NOMO-1 (cell line): ENCODE results near the gene LINGO1.

Experiments
- DNase-seq, 2 experiments: peaks; one replicate each; lab custom pipeline; 2025; ENCODE audit not compliant: unreplicated experiment in 2 of 2; lab: John Stamatoyannopoulos, UW

Gene LINGO1

GRCh38 chr15:77597804-77598453 is 34.8 kb downstream of the LINGO1 start:
- DNase-seq = no peak

DNA sequence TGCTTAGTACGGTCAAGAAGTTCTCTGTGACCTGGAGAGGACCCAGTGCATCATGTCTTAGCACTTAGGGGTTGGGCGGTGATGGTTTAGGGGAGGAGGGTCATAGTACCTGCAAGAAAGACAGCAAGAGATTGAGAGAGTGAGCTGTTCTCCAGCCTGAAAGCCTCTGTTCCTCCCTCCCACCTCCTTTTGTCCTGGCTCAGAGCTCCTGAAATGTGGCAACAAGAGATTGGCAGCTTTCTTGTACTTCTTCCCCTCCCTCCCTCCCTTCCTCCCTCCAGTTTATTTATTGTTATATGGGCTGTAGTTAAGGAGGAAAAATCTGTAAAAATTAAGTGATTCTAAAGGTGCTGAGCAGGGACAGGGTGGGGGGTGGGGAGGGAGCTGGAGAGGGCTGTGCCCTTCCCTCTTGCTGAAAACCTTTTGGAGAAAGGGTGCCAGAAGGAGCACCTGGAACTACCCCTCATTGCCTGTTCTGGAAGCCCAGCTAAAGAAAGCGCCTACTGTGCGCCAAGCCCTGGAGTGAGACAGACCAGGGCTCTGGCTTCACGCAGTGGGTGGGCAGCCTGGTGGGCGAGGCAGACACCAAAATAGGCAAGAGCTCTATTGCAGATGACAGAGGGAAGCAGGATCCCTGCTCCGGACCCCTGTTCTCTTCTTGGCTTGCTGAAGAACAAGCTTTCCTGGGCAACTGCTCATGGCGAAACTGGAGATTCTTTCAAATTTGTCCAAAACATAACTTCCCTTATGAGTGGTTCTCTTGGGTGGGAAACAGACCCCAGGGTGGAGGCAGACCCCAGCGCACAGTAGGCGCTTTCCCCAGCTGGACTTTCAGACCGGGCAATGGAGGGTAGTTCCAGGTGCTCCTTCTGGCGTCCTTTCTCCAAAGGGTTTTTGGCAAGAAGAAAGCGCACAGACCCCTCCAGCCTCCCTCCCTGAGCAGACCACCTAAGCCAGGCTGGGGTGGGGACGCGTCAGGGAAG is 35.6 kb downstream of the LINGO1 start:
- no peak for DNase-seq

GRCh38 chr15:77595231-77595630 is 37.5 kb downstream of the LINGO1 start:
- DNase-seq = no peak

DNA sequence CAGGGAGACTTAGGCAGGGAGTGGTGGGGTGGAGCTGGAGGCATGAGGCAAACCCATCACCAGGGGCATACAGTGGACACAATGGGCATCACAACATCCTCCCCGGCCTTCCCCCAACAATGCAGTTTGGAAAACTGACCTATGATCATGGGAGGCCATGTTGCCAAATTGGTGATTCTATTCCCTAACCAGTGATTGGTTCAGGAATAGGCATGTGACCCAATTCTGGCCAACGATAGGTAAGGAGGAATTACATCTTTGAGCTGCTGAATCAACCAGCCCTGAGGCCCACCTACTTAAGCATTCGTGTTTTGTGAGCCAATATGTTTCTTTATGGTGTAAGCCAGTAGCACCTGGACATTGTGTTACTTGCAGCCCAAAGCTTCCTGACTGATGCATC is 40.0 kb downstream of the LINGO1 start:
- DNase-seq = no peak

DNA sequence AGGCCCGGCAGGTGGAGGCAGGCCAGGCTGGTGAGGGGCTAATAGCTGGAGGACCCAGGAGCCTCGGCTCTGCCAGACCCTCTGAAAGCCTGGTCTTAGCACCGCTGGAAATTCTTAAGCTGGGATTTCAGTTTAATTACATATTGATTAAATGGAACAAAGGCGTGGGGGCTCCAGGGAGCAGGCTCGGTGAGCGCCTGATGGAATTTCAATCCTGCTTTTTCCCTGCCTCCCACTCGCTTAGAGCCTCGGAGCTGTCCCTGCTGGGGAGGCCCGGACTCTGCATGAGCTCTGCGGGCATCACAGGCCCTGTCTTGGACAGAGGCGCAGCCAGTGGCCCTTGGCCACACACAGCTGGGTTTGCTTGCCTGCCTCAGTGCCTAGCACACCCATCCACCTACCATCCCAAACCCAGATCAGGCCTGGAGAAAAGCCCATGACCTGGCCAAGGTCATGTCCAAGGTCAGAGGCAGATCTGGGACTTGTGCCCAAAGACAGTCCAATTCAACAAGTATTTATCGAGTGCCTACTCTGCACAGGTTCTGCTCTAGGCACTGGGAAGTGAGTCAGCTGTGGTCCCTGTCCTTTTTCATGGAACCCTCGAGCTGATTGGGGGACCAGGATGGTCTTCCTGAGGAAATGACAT is 40.6 kb downstream of the LINGO1 start:
- no peak for DNase-seq

GRCh38 chr15:77589839-77590238 is 42.9 kb downstream of the LINGO1 start:
- no peak for DNase-seq

DNA sequence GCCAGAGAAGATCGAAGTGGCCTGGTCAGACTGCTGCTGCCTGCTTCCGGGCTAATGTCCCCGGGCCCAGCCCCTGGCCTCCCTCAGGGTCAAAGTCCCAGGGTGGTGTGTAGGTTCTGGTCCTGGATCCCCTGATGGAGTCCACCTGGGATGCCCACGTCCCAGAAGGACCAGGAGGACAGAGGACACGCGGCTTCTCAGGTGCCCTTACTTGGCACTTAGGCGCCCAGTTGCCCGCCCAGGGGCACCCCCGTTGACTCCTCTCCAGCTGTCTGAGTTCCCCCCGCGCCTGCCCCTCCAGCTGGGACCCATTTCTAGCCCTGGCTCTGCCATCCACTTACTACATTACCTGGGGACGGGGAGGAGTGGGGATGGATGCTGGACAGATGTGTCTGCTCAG is 44.6 kb downstream of the LINGO1 start:
- no peak for DNase-seq

DNA sequence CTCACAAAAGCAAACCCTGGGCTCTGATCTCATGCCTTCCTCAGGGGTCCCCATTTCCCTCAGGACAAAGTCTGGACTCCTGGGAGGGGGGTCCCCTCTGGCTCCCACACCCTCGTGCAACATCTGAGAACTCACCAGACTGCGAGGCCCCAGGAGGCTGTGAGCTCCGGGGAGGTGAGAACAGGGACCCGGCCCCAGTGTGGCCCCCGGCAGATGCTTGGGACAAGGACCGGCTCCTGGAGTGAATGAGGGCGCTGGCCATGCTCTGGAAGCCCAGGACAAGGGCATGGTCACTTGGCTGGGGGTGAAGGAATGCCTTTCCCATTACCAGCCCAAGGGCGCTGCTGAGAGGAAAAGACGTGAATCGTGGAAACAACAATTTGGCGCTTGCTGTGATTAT is 48.0 kb downstream of the LINGO1 start:
- DNase-seq = no peak

- peak in 1 of 2 experiments; percentile 4 for DNase-seq
Observed at GRCh38 chr15:77584201-77584600, 48.5 kb downstream of the LINGO1 start.

DNA sequence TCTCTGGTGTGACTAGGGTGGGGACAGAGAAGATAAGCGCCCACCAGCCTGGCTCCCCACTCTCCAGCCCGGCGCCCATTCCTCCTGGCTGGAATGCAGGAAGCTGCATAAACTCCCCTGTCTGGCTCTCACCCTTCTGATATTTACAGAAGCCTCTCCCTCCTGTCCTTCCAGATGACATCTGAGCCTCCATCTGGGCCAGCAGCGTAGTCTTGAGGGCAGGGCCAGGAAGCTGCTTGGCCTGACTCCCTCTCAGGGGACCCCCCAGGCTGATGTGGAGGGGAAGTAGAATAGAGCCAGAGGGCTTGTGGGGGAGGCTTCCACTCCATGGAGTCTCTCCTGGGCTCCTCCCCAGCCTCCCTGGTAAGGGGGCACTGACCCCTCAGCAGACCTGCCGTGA is 49.9 kb downstream of the LINGO1 start:
- no peak for DNase-seq

- no peak for DNase-seq
Observed at GRCh38 chr15:77581896-77582569, 50.7 kb downstream of the LINGO1 start.

GRCh38 chr15:77580996-77581682 is 51.6 kb downstream of the LINGO1 start:
- DNase-seq = no peak

DNA sequence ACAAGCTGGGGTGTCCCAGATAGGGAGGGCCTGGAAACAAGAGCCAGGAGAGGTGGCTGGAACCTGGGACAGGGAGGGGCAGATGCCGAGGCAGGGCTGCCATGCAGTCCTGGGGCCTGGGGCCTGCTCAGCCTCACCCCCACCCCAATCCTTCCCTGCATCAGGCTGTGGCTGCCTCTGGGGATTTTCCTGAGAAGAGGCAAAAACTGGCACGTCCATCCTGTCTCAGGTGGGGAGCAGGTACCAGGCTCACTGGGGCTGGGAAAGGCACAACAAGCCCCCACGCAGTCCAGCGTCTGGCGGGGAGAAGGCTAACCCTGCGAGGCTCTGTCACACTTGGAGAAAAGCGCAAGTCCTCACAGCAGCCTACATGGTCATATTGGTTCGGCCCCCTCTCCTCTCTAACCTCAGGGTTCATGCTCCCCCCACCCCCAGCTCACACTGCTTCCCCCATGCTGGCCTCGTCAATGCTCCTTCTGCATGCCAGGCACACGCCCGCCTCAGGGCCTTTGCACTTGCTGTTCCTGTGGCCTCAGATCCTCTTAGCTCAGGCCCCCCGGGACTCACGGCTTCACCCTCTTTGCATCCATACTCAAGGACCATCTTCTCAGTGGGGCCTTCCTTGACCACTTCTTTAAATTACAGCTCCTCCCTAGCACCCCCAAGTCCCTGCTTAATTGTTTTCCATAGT is 53.1 kb downstream of the LINGO1 start:
- DNase-seq = no peak

DNA sequence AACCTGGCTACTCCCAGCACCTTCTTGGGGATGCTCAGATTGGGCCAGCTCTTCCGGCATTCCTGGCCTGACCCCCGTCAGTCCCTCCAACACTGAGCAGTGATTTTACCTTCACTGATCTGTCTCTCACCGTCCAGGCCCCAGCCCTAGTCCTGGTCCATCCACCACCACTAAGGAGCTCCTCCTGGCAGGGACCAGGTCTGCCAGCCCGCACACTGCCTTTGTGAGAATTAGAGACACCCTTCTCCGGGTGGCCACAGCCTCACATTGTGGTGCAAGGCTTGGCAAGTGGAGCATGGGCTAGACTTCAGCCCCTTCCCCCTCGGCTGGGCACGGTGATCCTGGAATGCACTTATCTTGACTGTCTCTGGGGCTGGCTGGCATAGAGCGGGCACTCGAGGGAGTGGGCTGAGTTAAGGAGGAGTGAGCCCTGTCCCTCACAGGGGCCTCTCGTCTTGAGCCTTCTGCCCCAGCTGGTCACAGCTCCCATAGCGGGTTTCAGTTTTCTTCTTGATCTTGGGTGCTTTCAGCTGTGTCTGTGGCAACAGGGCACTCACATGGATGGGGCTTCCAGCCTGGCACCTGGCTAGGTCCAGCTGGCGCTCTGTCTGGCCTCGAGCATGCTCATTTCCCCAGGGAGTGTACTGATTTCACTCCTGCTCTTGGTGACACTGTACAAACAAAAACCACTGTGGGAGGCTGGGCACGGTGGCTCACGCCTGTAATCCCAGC is 53.9 kb downstream of the LINGO1 start:
- no peak for DNase-seq

GRCh38 chr15:77577366-77577950 is 55.3 kb downstream of the LINGO1 start:
- no peak for DNase-seq

- DNase-seq = no peak
Observed at GRCh38 chr15:77576538-77576937, 56.2 kb downstream of the LINGO1 start.

- no peak for DNase-seq
Observed at GRCh38 chr15:77575203-77575934, 57.3 kb downstream of the LINGO1 start.

DNA sequence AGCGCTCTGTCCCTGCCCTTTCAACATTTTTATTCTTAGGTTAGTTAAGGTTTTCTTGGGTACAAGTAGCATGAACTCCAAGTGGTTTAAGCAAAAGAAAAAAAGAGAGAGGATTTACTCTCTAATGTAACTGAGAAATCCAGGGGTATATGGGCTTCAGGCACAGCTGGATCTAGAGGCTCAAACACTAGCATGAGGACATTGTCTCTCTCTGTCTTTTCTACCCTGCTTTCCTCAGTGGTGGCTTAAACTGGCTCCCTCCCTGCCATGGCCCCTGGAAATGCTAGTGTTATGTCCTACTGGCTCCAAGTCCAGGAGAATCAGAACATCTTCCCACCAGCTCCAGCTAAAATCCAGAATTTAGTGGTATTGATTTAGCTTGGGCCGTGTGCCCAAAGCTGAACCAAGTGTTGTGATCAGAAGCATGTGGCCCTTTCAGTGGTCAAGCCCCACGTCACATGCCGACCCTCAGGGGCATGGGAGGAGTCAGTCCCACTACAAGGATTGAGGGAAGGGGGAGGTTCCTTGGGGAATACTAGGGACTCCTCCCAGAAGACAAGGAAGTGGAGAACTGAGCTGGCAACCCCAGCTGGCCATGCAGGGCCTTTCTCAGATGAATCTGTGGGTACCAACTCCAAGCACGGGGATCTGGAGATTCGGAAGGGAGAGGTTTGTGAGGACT is 58.0 kb downstream of the LINGO1 start:
- DNase-seq = no peak
